SIG-M5 treated with dmso at 0.1 percent for 504 hours (cell line): ENCODE results near the gene THRB.

Experiments
- DNase-seq: peaks from one replicate; lab custom pipeline; 2025; ENCODE audit not compliant: unreplicated experiment; lab: John Stamatoyannopoulos, UW

THRB gene

DNA sequence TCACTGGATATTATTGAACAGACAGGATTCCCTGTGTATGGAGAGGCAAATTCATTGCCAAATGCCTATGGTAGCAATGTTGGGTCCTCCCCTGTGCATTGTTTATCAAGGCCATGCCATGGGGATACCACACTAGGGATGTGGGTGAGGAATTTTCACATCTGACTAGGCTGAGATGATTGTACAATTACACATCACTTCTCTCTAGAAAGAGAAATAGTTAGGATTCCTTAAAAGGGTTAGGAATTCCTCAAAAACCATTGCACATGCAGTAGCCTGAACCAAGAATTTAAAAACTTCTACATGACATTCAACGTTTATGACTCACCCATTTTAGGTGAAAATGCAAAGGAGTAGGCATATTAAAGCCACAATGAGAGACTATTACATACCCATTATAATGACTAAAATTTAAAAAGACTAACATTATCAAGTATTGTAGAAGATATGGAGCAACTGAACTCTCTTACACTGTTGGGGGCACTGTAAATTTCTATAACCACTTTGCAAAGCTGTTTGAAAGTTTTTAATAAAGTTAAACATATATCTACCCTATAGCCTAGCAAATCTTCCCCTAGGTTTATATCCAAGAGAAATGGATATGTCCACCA is 175.9 kb downstream of the THRB start:
- no peak for DNase-seq

DNA sequence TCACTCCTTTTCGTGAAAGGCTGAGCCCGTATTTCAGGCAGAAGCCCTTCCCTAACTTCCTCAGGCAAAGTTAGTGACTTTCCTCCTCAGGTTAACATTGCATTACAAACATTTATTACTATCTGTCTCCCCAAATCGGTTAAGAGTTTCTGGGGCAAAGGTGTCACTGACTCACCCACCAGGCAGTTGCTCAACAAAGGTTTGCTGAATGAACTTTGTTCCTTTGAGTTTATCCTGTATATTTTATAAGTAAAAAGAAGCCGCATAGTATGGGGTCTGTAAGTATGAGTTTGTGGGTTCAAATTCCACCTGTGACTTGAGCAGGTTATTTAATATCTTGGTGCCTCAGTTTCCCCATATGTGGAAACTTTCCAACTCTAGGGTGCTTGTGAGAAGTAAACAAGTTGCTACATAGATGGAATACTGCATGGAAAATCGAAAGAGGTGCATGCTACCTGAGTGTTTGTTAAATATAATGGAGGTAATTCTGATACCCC is 177.7 kb downstream of the THRB start:
- DNase-seq = no peak

- no peak for DNase-seq
Measured at GRCh38 chr3:24315971-24316370, 178.7 kb downstream of the THRB start.

DNA sequence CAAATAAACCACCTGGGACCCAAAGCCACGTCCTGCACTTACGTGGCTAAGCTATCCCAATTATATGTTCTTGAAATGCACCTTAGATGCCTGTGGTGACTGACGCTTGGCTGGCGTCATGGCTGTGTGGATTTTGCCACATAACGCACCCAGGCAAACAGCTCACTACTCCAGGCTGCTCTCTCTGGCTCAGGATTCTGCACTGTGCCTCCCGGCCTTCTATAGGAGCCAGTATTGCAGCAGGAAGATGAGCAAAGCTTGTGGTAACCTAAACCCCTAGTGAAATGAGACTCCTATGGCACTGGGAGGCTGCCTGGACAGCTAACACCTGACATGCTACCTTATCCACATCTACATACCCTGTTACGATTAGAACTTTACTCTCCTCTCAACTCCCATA is 179.3 kb downstream of the THRB start:
- DNase-seq = no peak

GRCh38 chr3:24311881-24312280 is 182.8 kb downstream of the THRB start:
- no peak for DNase-seq

DNA sequence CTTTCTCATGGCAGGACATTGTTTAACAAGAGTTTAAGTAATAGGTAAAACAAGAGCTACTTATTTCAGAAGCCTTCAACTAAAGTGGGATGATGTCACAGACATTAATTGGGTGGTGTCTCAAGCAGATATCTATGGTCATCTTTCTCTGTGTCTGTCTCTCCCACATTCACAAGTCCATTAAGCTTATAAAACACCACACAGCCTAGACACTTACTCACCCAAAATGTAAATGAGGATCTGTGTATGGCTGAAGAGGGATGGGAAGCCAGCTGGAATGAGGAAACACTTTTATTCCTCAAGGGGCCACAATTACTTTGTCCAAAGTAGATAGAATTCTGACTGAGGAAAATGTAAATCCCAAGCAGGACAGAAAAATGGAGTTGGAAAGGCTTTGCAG is 183.8 kb downstream of the THRB start:
- no peak for DNase-seq

DNA sequence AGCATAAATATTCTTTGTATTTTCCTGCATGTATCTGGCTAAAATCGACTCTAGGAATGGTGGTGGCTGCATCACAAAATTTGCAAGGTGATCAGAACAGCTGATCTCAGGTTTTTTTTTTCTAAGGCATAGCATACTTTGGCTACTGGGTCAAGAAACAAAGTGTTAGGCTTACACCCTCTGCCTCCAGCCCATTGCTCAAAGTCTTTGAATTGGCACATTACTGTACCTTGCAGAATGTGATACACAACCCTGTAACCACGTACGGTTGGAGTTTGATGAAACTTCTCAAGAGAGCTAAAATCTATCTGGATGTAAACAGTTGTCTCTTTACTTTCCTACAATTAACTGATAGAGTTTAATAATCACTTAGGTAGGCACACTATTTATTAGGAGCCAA is 188.1 kb downstream of the THRB start:
- no peak for DNase-seq

DNA sequence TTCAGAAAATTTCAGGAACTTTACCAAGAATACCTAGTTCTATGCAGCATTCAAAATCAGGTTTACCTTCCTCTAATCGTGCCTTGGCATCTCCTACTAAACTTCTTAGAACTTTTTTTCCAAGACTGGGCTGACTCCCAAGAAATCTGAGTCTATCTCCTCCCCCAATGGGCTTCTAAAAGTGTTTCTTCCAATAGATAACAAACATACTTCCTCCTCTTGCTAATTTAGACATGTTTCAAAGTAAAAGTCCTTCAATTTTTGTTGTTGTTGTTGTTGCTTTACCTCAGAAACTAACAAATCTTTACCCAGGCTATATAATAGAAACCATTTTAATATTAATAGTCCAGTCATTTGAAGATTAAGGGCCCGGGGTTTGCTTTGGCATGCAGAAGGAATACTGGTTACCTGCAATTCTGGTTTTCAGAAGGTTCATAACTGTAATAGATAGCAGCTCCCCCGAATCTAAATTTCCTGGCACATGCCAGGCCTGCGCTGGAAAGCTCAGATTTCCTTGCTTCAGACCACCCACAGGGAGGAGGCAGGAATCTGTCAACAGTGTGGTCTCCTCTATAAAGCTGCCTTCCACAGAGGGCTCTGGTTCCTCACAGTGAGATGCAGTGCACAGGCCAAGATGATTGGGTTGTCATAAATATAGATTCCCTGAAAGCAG is 188.7 kb downstream of the THRB start:
- DNase-seq = no peak

DNA sequence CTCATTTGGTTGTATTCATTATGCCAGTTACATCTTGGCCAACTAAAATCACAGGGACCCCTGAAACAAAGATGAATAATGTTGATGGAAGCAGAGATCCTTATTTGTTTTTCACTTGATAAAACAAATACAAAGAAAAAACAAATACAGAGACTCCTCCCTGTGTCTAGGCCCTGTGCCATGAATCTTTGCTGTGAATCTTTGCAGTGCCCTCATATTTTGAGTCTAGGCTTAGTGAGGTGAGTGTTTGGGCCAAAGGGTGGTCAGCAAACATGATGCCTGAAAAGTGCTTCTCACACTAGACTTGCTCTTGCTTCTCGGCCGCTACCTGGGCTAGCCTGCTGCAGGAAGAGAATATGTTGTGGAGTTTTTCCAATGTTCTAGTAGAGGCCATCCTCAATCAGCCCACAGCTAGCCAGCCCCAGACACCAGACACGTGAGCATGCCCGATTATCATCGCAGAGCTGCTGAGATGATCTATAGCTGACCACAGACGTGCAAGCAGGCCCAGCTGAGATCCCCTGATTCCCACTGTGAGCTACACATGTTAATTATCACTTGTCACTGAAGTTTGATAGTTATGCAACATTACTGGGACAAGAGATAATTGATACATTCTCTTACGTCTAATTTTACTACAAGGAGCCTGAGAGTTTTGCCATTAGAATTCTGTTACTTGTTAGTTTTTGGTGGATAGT is 191.4 kb downstream of the THRB start:
- no peak for DNase-seq

DNA sequence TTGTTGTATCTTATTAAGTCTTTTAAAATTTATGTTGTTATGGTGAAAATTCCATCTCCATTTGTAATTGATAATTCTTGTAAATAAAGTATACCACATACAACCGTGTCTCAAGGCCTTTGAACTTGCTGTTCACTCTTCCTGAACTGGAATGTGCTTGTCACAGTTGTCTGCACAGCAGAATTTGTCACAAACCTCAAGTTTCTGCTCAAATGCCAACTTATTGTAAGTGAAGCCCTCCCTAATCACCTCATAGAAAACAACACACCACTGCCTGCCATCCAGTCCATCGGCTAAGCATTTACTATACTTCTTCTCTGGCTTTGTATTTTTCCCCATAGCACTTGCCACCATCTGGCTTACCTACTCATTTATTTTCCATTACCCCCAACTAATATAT is 192.3 kb downstream of the THRB start:
- DNase-seq = no peak

DNA sequence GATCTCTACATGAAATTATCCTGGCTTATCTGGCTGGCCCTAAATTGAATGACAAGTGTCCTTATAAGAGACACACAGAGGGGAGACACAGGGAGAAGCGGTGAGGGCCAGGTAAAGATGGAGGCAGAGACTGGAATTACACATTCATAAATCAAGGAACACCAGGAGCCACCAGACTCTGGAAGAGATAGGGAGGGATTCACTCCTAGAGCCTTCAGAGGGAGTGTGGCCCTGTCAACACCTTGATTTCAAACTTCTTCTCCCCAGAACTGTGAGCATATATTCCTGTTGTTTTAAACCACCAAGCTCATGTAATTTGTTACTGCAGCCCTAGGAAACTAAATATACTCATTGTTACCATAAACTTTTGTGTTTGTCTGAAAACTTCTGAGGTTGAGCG is 193.7 kb downstream of the THRB start:
- no peak for DNase-seq

DNA sequence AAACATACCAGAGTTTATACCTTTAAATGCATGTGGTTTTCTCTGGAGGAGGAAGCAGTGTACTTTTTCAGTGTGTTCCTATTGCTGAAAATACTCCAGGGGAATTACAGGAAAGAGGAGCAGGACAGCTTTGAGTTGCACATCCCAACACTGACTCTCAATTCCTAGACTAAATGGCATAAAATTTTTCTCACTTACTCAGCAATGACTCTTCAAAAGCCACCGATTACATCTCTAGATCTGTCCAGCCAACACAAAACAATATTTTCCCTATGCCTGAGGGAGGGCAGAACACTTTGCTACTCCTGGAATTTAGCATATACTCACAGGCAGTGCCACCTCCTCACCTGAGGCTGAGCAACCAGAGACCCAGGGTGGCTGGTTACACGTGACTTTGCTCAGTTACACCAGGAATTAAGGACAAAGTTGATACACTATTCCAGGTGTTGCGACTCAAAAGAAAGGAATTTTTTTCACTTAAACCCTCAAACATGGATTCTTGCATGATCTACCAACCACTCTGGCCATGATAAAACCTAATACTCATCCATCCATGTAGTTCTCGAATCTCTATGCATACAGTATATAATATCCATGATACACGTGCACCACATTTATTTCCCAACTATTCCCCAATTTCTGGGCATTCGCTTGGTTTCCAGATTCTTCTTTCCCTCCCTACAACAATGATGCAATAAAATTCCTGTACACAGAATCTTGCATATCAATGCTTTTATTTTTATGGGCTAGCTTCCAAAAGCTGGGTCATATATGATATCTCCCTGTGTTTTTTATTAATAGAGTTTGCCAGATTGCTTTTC is 194.6 kb downstream of the THRB start:
- peak; percentile 12 for DNase-seq

DNA sequence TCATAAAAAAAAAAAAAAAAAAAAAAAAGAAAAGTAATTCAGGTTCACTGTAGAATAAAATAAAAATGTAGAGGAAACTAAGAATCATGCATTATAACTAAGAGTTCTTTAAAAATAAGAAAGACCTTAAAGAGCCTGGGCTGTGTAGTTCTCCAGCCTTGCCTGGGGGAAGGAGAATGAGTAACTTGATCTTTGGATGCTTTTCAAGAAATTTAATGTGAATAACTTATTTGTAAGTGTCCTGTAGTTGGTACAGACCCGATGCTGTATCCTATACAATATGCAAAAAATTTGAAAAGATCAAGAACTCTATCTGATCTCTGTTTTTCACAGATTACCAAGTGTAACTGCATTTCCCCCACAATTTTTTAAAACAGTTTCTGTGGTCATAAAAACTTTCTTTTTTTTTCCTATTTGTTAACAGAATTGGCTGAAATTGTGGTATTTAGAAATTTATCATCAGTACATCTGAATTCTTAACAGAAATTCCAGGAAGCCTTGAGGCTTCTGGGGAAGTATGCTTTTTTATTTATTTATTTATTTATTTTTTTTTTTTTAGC is 195.3 kb downstream of the THRB start:
- DNase-seq = no peak

- DNase-seq = no peak
Measured at GRCh38 chr3:24296441-24297205, 198.0 kb downstream of the THRB start.

- no peak for DNase-seq
Measured at GRCh38 chr3:24294150-24294549, 200.5 kb downstream of the THRB start.

- DNase-seq = no peak
Measured at GRCh38 chr3:24291646-24292045, 203.0 kb downstream of the THRB start.

- DNase-seq = no peak
Measured at GRCh38 chr3:24290596-24290995, 204.1 kb downstream of the THRB start.

DNA sequence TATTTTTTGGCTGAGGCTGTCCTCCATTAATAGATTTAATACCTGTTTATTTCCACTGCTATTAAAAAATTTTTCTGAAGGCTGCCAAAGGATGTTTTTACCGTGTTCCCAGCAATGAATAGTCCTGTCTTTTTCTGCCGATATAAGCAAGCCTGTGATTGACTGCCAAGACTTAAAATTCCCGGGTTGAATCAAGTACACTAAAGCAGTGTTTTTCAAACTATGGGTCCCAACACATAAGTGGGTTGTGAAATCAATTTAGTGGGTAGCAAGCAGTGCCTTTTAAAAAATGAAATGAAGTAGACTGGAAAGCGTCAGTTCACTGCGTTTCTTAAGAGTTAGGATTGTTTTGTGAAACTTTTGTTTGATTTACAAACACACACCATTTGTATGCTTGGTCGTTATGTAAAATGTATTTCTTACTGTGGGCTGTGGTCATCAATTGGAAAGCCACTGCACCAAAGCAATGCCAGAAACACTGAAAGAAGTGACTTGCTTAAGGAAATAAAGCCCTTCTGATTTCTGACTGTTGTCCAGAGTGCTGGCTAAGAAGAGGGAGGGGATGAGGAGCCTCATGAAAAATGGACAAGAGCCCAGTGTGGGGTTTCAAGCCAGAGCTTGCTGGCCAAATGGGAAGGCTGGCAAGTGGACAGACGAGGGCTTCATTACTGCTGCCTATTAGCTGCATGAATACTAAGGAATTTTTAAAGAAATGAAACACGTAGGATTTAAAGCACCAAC is 206.0 kb downstream of the THRB start:
- no peak for DNase-seq

- DNase-seq = no peak
Measured at GRCh38 chr3:24287755-24288450, 206.7 kb downstream of the THRB start.
